DOHH2 (cell line): ENCODE measurements around the gene SH2D5.

Source experiments
- CTCF ChIP-seq: fragments of 200-600 bp; sonication (generic); IDR thresholded peaks from one replicate; pipeline ENCODE4 v1.5.1; 2014; ENCODE audit warnings: antibody characterized with exemption, mild to moderate bottlenecking, low read depth, low read length; ENCODE audit not compliant: poor library complexity, severe bottlenecking
- EZH2phosphoT487 ChIP-seq: fragments of 200-600 bp; sonication (generic); IDR thresholded peaks from 2 replicates; pipeline ENCODE4 v1.6.1; 2017; ENCODE audit warnings: borderline replicate concordance, mild to moderate bottlenecking, antibody characterized with exemption, low read length, moderate library complexity, mixed read lengths

DNA sequence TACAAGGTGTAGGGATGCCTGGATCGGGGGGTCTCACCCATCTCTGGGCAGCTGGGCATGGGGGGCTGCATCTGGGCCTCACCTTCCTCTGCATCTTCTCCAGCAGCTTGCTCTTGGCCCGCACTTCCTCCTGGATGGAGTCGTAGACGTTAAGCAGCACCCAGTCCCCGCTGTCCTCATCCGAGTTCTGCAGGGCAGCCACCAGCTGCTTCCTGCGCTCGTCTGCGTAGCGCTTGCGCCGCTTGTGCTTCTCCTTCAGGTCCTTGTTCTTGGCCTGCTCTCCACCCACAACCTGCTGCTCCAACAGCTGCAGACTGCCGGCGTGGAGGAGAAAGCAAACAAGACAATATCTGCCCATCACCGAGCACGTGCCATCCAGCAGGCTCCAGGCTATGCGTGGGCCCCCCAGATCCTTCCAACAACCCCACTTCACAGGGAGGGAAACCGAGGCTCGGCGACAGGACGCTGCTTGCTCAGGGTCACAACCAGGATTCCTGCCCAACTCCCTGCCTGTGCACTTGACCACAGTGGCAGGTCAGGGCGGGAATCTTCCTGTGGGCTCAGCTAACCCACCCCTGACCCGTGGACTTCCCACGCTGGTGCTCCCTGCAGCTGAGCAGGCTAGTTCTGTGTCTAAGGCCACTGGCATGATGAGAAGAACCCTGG is 49.8 kb downstream of the SH2D5 start:
- no peak for TF ChIP-seq CTCF
- TF ChIP-seq EZH2phosphoT487 = no peak
